ENCODE results near the gene LRP1B. TPM values are rescaled to one million over a fixed set of nuclear protein-coding genes. Genes with fewer than 3 reads are reported as not detected.

The LRP1B gene
- total and polyA plus RNA-seq, 2 of the 8 experiments (the other 6 are each of a cell fraction or from before 2014, with no cell fraction given) = 0.03 TPM; not detected in 1

DNA sequence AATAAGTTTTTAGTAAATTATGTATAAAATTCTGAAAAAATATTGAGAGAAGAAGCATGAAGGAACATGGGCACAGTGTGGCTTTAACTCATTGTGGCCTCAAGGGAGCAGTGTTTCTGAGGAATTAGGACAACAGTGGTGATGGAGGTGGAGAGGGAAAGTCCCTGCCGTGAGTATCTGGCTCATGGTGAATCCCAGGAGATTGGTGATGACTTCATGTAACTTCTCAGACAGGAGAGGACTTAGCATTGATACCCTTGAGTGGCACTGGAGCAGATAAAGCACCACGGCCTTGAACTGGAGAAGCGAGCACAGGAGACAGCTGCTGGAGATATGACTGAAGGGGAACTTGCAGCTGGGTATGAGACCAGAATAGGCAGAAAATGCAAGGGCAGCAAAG is 35.0 kb upstream of the LRP1B start:
- DNase-seq (ENCODE audit: low read depth in 1 of 2, low spot score in 2 of 2) (no peak), FAIRE-seq (peak; percentile 91)
- H3K23me2 ChIP-seq (ENCODE audit: low read depth, low read length) = no peaks in the 10 kb centered on the region
- H2AFZ ChIP-seq (ENCODE audit: low read length) = peak overlapping the region; percentile 99; the same call in 1 of the 2 replicates
- no peak overlapping the region for H3K14ac ChIP-seq (ENCODE audit: insufficient read length)
- H2BK20ac ChIP-seq (ENCODE audit: low read length) = no peak overlapping the region
- no peak overlapping the region for H2BK15ac ChIP-seq (ENCODE audit: low read length)
- no peak overlapping the region for H4K5ac ChIP-seq (ENCODE audit: insufficient read length, low read depth, low read length)
- no peak overlapping the region for H3K4me3 ChIP-seq (ENCODE audit: extremely low read depth in 1 of 4, insufficient read depth in 2 of 4, low read depth in 3 of 4, low read length in 4 of 4)
- H3K79me1 ChIP-seq (ENCODE audit: low read depth, low read length) = no peaks in the 10 kb centered on the region
- H3K18ac ChIP-seq (ENCODE audit: extremely low read depth, low read length) = no peak overlapping the region
- no peak overlapping the region for H3K27ac ChIP-seq (ENCODE audit: low read depth, low read length)
- no peak overlapping the region for H3K23ac ChIP-seq (ENCODE audit: insufficient read length)
- no peaks in the 10 kb centered on the region for H3K27me3 ChIP-seq (replicated peaks in 1 of 4; ENCODE audit: control insufficient read depth in 3 of 4, extremely low read depth in 1 of 4, insufficient read depth in 3 of 4, low read length in 3 of 4)
- H3K9ac ChIP-seq (replicated peaks in 1 of 4; ENCODE audit: extremely low read depth in 1 of 4, low read depth in 3 of 4, low read length in 3 of 4) = no peak overlapping the region
- no peaks in the 10 kb centered on the region for H3K9me3 ChIP-seq (ENCODE audit: insufficient read depth in 2 of 2, low read depth in 1 of 2, low read length in 1 of 2)
- H3K4me2 ChIP-seq (ENCODE audit: insufficient read depth in 1 of 2, low read depth in 2 of 2, low read length in 2 of 2) = no peak overlapping the region; a peak in 1 of 4 replicates
- no peak overlapping the region for H4K8ac ChIP-seq (ENCODE audit: extremely low read depth, insufficient read depth, low read length)
- H3K4ac ChIP-seq (replicated peaks; ENCODE audit: insufficient read length, low read depth, low read length) = no peak overlapping the region
- no peaks in the 10 kb centered on the region for H3K79me2 ChIP-seq (ENCODE audit: control insufficient read depth in 1 of 2, insufficient read depth in 2 of 2, low read length in 2 of 2)
- 83% methylated on average over 3 of the region's 3 CpGs; no CpG with 5 or more reads in 1 of the 2 experiments for WGBS, 2 experiments (ENCODE audit: extremely low coverage in 1 of 2, insufficient coverage in 1 of 2, insufficient read length in 1 of 2, insufficient replicate concordance in 2 of 2, low coverage in 1 of 2, low lambda C conversion rate in 2 of 2, missing lambda C conversion rate in 1 of 2)
- TF ChIP-seq CTCF (IDR thresholded peaks at IDR 0.05; ENCODE audit: control extremely low read depth in 1 of 3, insufficient read depth in 1 of 3, low read depth in 1 of 3, low read length in 3 of 3) (peak; percentile 30 to 60 (median 45)), RBBP5 (IDR thresholded peaks at IDR 0.05; ENCODE audit: borderline replicate concordance, low read depth, low read length) (no peak), RAD21 (IDR thresholded peaks at IDR 0.05 in 1 of 2, conservative IDR thresholded peaks at IDR 0.05 in 1 of 2; ENCODE audit: low read depth in 2 of 2, low read length in 2 of 2) (peak; percentile 75 to 77), YY1 (IDR thresholded peaks at IDR 0.05; ENCODE audit: low read depth, low read length) (0 out of 2 replicates have a peak, but pooled peaks have one; percentile 30)
- no peak overlapping the region for H3K56ac ChIP-seq (replicated peaks; ENCODE audit: insufficient read length, low read depth, low read length)
- H2BK12ac ChIP-seq (ENCODE audit: low read depth, low read length) = no peak overlapping the region
- CTCF ChIA-PET (ENCODE audit: partially characterized antibody) = interaction anchor here (0.6 to 1.6 kb wide), 5 partner anchors 9 to 424 kb away, joined by 3 to 5 read pairs (median 3); no protein-coding TSS in a partner anchor
- no peaks in the 10 kb centered on the region for H3K4me1 ChIP-seq (replicated peaks in 1 of 4; ENCODE audit: control insufficient read depth in 3 of 4, insufficient read depth in 4 of 4, low read length in 3 of 4)
- no peak overlapping the region for H4K91ac ChIP-seq (replicated peaks; ENCODE audit: insufficient read length, low read length)
- H3K36me3 ChIP-seq (ENCODE audit: control insufficient read depth in 2 of 4, insufficient read depth in 4 of 4, low read length in 3 of 4) = no peaks in the 10 kb centered on the region
- no peak overlapping the region for H2AK5ac ChIP-seq (ENCODE audit: low read depth, low read length)
- H4K20me1 ChIP-seq (replicated peaks in 1 of 2; ENCODE audit: control insufficient read depth in 1 of 2, insufficient read depth in 2 of 2, low read length in 2 of 2) = no peaks in the 10 kb centered on the region
- no peak overlapping the region for H2BK5ac ChIP-seq (ENCODE audit: low read depth, low read length)
- no peak overlapping the region for H2BK120ac ChIP-seq (replicated peaks; ENCODE audit: low read depth, low read length)
- POLR2A ChIA-PET (ENCODE audit: partially characterized antibody) = no interaction called here

All from H1 (cell line).